HG03095 (cell line): Measurements from ENCODE around the gene CBLB.

Experiments used
- ATAC-seq: cut with Tn5 transposase; IDR thresholded peaks from one replicate; pipeline ENCODE4 v1.9.1; 2021; ENCODE audit warnings: moderate library complexity; ENCODE audit not compliant: unreplicated experiment

CBLB gene

DNA sequence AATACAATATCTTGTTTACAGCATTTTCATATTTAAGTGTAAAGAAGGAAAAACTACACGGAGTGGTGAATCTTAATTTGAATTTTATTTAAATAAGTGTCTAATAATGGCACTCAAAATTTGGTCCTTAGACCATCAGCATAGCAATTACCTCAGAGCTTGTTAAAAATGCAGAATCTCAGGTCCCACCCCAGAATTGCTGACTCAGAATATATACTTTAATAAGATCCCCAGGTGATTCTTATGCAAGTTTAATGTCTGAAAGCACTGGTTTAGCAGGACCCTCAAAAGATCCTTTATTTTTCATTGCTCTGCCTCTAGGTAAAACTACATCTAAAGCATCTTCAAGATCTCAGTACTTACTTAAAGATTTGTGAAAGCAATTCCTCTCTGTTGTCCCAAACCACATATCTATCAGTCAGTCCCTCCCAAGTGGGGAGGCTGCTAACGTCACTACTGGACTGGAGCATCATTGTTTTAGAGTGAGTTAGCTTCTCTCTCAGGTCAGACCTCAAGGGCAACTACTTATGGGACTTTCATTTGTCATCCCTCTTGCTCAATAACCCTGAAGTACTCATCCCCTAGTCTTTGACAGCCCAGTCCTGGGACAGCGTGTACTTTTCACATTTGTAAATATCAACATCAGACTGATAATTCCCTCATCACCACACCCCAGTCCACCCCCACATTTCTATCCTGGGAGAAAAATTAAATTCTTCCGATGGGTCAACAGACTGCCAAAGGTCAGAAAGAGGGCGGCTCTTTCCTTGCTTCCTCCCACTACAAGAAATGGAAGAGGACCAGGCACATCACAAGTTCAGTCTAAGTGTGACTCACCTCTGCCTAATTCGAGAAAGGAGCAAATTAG, 76.7 kb downstream of the CBLB start:
- no peak for ATAC-seq

DNA sequence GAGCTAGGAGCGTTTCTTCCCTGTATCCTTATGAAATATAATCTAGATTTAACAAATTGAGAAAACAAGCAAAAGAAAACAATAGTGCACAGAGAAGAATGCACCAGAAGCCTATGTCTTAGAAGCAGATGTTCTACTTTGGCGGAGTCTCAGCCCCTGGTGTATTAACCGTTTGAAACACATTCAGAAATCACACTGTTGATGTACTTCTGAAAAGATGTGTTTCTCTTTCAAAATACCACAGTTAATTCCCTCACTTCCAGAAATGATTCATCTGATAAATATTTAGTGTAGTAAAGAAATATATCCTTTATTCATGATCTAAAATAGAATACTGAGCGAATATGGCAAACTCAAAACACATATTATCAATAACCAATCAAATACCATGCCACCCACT, 77.7 kb downstream of the CBLB start:
- no peak for ATAC-seq

DNA sequence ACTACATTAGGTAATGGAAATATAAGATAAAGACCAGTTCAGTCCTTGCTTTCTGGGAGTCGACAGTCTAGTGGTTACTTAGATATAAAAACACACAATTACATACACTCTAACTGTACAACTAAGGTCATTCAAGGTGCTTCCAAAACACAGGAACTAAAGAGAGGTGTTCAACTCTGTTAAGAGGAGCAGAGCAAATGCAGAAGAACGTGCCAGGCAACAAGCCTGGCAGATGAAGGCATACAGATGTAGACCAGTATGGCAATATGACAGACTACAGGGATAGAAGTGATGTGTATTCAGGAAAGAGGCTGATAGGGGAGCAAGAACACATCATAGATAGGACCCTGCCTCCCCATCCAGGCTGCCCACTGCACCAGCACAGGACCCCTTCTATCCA, 78.3 kb downstream of the CBLB start:
- ATAC-seq = no peak

- ATAC-seq = no peak
Observed at GRCh38 chr3:105788593-105788992, 80.2 kb downstream of the CBLB start.

- ATAC-seq = no peak
Observed at GRCh38 chr3:105787453-105787852, 81.4 kb downstream of the CBLB start.

GRCh38 chr3:105786990-105787389, 81.8 kb downstream of the CBLB start:
- ATAC-seq = no peak

DNA sequence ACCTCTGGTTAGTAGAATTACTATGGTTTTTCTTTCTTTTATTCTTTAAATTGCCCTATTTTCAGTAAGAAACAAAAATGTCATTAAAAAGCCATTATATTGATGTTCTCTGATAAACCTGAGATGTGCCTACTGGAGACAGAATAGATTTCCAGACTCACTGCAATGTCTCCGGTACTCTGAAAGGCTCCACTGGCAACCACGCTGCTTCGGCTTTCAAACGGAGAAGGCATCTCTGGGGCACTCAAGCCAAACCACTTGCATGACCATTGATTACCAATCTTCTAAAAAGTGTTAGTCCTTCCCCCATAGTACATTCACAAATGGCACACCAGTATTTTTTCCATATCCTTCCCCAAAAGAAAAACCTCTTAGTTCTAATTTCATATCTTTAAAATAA, 82.6 kb downstream of the CBLB start:
- ATAC-seq = no peak

GRCh38 chr3:105785803-105786202, 83.0 kb downstream of the CBLB start:
- no peak for ATAC-seq

DNA sequence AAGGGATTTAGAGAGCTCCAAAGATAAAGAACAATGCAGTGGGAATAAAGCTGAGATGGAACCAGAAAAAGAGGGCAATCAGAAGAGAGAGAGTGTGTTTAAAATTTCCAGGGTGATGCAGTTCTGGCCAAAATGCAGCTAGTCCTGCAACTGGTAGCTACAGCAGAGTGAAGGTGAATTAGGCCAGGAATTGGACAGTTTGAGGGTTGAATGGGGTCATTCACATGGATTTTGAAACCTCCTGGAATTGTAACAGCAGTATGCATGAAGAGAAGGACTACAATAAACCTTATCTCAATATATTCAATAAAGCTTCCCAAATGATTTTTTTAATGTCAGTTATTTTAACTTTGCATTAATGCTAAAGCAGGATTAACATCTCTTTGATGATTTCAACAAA, 85.2 kb downstream of the CBLB start:
- no peak for ATAC-seq

GRCh38 chr3:105781871-105782270, 86.9 kb downstream of the CBLB start:
- ATAC-seq = no peak

DNA sequence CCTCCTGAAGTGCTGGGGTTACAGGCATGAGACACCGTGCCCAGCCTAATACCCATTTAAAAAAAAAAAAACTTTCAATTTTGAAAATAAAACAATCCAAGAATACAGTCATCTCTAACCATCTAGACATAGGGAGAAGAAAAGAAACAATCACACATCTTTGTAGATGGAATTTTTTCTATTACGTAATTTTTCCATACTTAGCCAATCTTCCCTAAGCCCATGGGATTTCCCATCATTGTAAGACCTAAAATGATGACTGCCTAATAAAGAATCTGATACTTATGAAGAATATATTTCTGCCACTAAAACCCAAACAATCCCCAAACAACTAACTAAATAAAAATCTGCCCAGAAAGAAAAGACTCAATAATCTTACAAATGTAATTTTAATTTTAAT, 88.7 kb downstream of the CBLB start:
- ATAC-seq = no peak

GRCh38 chr3:105775368-105775767, 93.4 kb downstream of the CBLB start:
- no peak for ATAC-seq

DNA sequence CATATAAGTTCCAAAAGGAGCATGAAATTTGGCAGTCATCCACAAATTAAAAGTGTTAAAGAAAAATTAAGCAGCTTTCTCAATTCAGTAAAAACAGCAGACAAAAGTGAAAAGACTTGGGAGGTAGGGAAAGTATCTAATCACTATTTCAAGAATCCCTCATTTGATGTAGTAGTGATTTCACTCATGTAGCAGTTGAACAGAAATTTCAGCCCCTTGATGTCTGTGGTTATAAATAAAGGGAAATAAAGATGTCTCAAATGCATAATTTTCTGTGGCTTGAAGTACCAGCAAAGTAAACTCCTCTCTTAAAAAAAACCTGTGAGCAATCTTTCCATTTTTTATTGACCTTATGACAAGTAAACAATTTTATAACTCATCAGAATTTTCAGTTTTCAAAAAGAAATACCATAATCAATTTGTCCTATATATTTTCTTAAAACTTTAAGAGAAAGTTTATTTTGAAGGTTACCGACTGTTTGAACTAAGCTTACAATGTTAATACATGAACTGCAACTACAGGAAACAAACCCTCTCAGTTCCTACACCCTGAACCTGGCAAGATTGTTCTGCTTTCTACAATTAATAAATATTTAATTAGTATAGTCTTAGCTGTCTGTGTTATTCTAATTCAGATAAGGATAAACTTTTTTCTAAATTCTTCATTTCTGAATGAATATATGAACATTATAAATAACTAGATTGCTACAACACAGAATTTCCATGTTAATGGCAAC, 94.2 kb downstream of the CBLB start:
- no peak for ATAC-seq

DNA sequence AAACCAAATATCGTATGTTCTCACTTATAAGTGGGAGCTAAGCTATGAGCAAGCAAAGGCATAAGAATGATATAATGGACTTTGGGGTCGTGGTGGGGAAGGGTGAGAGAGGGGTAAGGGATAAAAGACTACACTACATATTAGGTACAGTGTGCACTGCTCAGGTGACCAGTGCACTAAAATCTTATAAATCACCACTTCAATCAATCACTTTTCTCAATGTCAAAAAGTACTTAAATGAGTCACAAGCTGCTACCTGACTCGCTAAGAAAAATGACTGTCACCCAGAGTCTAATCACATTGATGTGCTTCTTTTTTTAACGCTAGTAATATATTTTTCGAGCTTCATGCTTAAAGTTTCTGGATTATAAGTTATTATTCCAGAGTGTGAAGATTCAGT, 95.5 kb downstream of the CBLB start:
- ATAC-seq = no peak

GRCh38 chr3:105772635-105773034, 96.2 kb downstream of the CBLB start:
- no peak for ATAC-seq

GRCh38 chr3:105771392-105771791, 97.4 kb downstream of the CBLB start:
- no peak for ATAC-seq

DNA sequence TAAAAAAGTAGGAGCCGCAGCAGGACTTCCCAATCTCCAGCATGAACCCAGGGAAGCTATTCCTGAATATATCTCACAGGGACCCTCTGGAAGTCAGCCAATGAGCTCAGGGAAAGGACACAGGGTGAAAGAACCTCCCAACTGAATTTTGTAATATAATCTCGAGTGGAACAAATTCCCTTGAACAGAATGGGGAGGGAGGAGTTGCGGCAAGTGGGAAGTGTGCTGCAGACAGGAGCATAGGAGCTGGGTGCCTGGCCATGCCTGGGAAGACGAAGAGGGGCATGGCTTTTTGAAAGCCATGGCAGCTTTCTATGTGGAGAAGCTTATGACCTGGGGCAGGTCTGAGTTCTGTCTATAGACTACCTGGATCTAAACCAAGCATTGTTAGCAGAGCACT, 98.4 kb downstream of the CBLB start:
- ATAC-seq = no peak

GRCh38 chr3:105767776-105768175, 101.0 kb downstream of the CBLB start:
- ATAC-seq = no peak

GRCh38 chr3:105767216-105767615, 101.6 kb downstream of the CBLB start:
- ATAC-seq = no peak

DNA sequence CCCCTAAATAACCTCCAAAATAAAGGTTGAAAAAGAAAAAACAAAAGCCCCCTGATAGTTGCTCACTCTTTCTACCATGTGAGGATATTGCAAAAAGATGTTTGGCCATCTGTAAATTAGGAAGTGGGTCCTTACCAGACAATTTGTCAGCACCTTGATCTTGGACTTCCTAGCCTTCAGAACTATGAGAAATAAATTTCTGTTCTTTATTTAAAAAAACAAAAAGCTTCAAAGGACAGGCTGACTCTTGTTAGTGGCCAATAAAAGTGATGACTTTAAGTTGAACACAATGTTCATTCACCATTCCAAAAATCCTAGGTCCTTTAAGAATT, 103.5 kb downstream of the CBLB start:
- ATAC-seq = no peak

DNA sequence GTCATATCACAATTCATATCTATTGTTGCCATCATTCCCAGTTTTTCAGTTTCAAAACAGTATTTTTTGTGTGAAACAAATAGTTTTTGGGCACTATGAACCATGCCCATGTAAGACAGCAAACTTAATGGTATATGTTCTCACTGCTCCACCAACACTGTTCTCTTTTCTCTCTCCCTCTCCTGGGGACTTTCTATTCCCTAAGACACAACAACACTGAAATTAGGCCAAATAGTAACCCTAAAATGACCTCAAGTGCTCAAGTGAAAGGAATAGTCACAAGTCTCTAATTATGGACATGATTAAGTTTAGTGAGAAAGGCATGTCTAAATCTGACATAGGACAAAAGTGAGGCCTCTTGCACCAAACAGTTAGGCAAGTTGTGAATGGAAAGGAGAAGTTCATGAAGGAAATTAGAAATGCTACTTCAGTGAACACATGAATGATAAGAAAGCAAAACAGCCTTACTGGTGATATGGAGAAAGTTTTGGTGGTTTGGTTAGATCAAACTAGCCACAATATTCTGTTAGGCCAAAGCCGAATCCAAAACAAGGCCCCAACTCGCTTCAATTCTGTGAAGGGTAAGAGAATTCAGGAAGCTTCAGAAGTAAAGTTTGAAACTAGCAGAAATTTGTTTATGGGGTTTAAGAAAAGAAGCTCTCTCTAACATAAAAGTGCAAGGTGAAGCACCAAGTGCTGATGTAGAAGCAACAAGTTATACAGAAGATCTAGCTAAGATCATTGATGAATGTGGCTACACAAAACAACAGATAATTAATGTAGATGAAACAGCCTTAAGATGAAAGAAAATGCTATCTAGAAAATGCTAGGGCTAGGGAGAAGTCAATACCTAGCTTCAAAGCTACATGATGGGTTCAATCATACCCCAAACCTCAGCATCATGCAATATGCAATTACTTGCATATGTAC, 104.2 kb downstream of the CBLB start:
- ATAC-seq = no peak
